Astrocyte (in vitro differentiated cells and primary cell): Measurements from ENCODE around the gene CFHR3.
"Not testable (repeated sequence)": the region's sequence is repeated elsewhere in the genome, so short reads cannot be mapped to it uniquely, and the experiment has no call there.

ENCODE experiments used
- EZH2 ChIP-seq: IDR thresholded peaks from 2 replicates; pipeline ENCODE4 v1.6.1; 2012; ENCODE audit warnings: mild to moderate bottlenecking, low read length, inconsistent platforms; ENCODE audit not compliant: insufficient read depth
- TF ChIP-seq, protein P1 (sequence below): IDR thresholded peaks from 2 replicates; pipeline ENCODE4 v1.5.1; 2011; ENCODE audit warnings: low read depth, mild to moderate bottlenecking, inconsistent platforms, low read length, moderate library complexity; ENCODE audit not compliant: insufficient read depth

DNA sequence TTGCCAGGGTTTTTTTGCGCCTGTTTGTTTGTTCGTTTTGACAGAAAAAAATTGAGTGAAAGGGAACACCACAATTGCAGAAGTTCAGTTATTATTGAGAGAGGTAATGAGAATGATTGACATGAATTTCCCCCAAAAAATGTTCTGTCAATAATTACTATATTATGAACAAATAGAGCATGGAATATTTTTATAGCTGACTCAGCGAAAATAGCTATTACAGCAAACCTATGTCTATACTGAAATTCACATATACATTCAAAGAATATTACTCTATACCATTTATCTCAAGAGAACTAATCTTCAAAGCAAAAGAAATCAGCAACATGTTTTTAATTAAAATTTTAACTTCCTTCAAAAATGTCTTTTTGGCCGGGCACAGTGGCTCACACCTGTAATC, 4.8 kb upstream of the CFHR3 start:
- TF ChIP-seq, protein P1, sequence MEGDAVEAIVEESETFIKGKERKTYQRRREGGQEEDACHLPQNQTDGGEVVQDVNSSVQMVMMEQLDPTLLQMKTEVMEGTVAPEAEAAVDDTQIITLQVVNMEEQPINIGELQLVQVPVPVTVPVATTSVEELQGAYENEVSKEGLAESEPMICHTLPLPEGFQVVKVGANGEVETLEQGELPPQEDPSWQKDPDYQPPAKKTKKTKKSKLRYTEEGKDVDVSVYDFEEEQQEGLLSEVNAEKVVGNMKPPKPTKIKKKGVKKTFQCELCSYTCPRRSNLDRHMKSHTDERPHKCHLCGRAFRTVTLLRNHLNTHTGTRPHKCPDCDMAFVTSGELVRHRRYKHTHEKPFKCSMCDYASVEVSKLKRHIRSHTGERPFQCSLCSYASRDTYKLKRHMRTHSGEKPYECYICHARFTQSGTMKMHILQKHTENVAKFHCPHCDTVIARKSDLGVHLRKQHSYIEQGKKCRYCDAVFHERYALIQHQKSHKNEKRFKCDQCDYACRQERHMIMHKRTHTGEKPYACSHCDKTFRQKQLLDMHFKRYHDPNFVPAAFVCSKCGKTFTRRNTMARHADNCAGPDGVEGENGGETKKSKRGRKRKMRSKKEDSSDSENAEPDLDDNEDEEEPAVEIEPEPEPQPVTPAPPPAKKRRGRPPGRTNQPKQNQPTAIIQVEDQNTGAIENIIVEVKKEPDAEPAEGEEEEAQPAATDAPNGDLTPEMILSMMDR = not testable (repeated sequence)
- not testable (repeated sequence) for TF ChIP-seq EZH2
